ENCODE data around the gene SH3GL1. TPM values are rescaled to one million over a fixed set of nuclear protein-coding genes. Genes with fewer than 3 reads are reported as not detected.
A peak's percentile ranks its signal among the peaks of the same experiment; 100 is the strongest.

The SH3GL1 gene
- total and polyA plus RNA-seq, 2 experiments from 2014 or later = 81.7 to 114 TPM

DNA sequence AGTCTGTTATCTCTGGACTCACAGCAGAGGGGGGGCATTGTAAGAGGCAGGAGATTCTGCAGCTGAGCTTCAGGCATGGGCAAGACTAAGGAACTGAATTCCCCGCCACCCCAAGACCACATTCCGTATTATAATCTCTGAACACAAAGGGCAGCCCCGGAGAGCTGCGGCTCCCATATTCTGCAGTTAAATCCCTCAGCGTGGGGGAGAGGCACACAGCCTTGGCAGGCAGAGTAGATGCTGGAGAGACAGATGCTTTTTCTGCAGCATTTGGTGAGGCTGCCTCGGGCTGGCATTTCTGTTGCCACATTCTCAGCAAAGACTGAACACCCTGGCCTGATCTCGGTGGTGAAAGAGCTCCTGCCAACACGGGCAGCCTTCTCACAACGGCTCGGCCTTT is 15.0 kb upstream of the SH3GL1 start:
- TF ChIP-seq, protein P1, sequence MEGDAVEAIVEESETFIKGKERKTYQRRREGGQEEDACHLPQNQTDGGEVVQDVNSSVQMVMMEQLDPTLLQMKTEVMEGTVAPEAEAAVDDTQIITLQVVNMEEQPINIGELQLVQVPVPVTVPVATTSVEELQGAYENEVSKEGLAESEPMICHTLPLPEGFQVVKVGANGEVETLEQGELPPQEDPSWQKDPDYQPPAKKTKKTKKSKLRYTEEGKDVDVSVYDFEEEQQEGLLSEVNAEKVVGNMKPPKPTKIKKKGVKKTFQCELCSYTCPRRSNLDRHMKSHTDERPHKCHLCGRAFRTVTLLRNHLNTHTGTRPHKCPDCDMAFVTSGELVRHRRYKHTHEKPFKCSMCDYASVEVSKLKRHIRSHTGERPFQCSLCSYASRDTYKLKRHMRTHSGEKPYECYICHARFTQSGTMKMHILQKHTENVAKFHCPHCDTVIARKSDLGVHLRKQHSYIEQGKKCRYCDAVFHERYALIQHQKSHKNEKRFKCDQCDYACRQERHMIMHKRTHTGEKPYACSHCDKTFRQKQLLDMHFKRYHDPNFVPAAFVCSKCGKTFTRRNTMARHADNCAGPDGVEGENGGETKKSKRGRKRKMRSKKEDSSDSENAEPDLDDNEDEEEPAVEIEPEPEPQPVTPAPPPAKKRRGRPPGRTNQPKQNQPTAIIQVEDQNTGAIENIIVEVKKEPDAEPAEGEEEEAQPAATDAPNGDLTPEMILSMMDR (IDR thresholded peaks at IDR 0.05; ENCODE audit: poor library complexity) = no peak
- TF ChIP-seq EZH2 (IDR thresholded peaks at IDR 0.05; ENCODE audit: borderline replicate concordance) (no peak), EZH2phosphoT487 (IDR thresholded peaks at IDR 0.05; ENCODE audit: low read depth, severe bottlenecking, unreplicated experiment) (no peak)
- no peaks in the 10 kb centered on the region for H4K20me1 ChIP-seq (ENCODE audit: insufficient read depth, poor library complexity, severe bottlenecking)
- H3K36me3 ChIP-seq (replicated peaks; ENCODE audit: insufficient read depth, low read depth) = no peaks in the 10 kb centered on the region
- no peak overlapping the region for H3K4me3 ChIP-seq
- H2AFZ ChIP-seq = peak overlapping the region; percentile 13
- H3K79me2 ChIP-seq = peaks cover 12% of the 10 kb centered on the region
- H3K9me2 ChIP-seq (replicated peaks; ENCODE audit: insufficient read depth) = no peaks in the 10 kb centered on the region
- DNase-seq (ENCODE audit: low spot score) = no peak
- peaks cover 15% of the 10 kb centered on the region for H3K4me1 ChIP-seq (ENCODE audit: insufficient read depth)
- H3K27me3 ChIP-seq = no peaks in the 10 kb centered on the region
- peak overlapping the region; percentile 50 for H3K27ac ChIP-seq
- peak overlapping the region; percentile 67 for H3K4me2 ChIP-seq
- 51% methylated on average over 10 of the region's 10 CpGs for WGBS (ENCODE audit: low lambda C conversion rate, missing lambda C conversion rate)
- no peaks in the 10 kb centered on the region for H3K9me3 ChIP-seq (ENCODE audit: low read depth)

DNA sequence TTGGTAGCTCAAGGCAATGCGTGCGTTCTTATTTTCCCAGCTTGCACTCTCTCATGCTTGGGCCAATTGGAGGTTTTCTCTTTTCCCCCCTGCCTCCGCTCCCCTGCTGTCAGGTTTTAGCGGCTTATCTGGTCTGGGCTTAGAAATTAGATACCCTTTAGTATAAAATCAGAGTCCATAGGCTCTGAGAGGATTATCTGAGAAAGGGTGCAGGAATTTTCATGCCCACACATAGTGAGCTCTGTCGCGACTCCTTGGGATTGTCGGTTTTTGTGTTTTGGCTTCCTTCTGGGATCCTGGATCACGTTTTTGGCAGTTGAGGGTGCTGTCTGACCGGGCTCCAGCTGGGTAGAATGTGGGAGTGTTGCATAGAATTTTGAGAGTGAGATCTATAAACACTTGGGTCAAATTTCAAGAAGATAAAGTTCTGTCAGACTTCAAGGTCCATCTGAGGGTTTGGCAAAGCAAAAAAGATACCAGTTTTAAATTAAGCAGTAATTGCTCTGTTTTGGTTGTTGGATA is 14.5 kb upstream of the SH3GL1 start:
- Histone ChIP-seq H3K9me2 (replicated peaks; ENCODE audit: insufficient read depth) (no peaks in the 10 kb centered on the region), H3K36me3 (replicated peaks; ENCODE audit: insufficient read depth, low read depth) (no peaks in the 10 kb centered on the region), H2AFZ (peak overlapping the region; percentile 13), H3K4me2 (peak overlapping the region; percentile 67), H3K79me2 (peaks cover 12% of the 10 kb centered on the region), H3K27ac (peak overlapping the region; percentile 50), H3K4me3 (no peak overlapping the region), H4K20me1 (ENCODE audit: insufficient read depth, poor library complexity, severe bottlenecking) (no peaks in the 10 kb centered on the region), H3K27me3 (no peaks in the 10 kb centered on the region), H3K4me1 (ENCODE audit: insufficient read depth) (peaks cover 15% of the 10 kb centered on the region), H3K9me3 (ENCODE audit: low read depth) (no peaks in the 10 kb centered on the region)
- 42% methylated on average over 9 of the region's 9 CpGs for WGBS (ENCODE audit: low lambda C conversion rate, missing lambda C conversion rate)
- DNase-seq (ENCODE audit: low spot score) = no peak
- TF ChIP-seq EZH2 (IDR thresholded peaks at IDR 0.05; ENCODE audit: borderline replicate concordance) = no peak
- TF ChIP-seq, protein P1 (IDR thresholded peaks at IDR 0.05; ENCODE audit: poor library complexity) = no peak
- TF ChIP-seq EZH2phosphoT487 (IDR thresholded peaks at IDR 0.05; ENCODE audit: low read depth, severe bottlenecking, unreplicated experiment) = no peak

DNA sequence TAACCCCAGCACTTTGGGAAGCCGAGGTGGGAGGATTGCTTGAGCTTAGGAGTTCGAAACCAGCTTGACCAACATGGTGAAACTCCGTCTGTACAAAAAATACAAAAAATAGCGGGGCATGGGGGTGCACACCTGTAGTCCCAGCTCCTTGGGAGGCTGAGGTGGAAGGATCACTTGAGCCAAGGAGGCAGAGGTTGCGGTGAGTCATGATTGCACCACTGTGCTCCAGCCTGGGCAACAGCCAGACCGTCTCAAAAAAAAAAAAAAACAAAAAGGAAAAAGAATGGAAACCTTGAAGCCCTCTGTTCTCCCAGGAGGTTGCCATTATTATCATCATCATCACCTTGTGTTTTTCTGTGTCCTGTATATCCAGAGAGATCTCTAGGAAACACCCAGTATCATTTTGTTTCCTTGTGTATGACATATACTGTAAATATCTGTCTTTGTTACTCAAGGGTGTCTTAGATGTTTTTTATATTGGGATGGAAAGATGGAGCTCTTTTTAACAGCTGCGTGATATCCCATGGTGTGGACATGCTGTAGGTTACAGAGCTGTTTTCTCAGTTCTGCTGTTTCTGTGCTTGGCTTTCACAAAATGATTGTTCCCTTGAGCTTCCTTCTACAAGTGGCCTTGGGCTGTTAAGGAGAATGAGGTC is 13.9 kb upstream of the SH3GL1 start:
- peak overlapping the region; percentile 67 for H3K4me2 ChIP-seq
- TF ChIP-seq EZH2 (IDR thresholded peaks at IDR 0.05; ENCODE audit: borderline replicate concordance) = no peak
- TF ChIP-seq, protein P1 (IDR thresholded peaks at IDR 0.05; ENCODE audit: poor library complexity) = no peak
- no peak for TF ChIP-seq EZH2phosphoT487 (IDR thresholded peaks at IDR 0.05; ENCODE audit: low read depth, severe bottlenecking, unreplicated experiment)
- no peaks in the 10 kb centered on the region for H3K9me2 ChIP-seq (replicated peaks; ENCODE audit: insufficient read depth)
- H3K9me3 ChIP-seq (ENCODE audit: low read depth) = no peaks in the 10 kb centered on the region
- no peak overlapping the region for H3K4me3 ChIP-seq
- H3K27me3 ChIP-seq = no peaks in the 10 kb centered on the region
- no peaks in the 10 kb centered on the region for H4K20me1 ChIP-seq (ENCODE audit: insufficient read depth, poor library complexity, severe bottlenecking)
- H3K36me3 ChIP-seq (replicated peaks; ENCODE audit: insufficient read depth, low read depth) = no peaks in the 10 kb centered on the region
- peak overlapping the region; percentile 50 for H3K27ac ChIP-seq
- H2AFZ ChIP-seq = peak overlapping the region; percentile 13
- 92% methylated on average over 7 of the region's 7 CpGs for WGBS (ENCODE audit: low lambda C conversion rate, missing lambda C conversion rate)
- DNase-seq (ENCODE audit: low spot score) = no peak
- H3K4me1 ChIP-seq (ENCODE audit: insufficient read depth) = peaks cover 15% of the 10 kb centered on the region
- H3K79me2 ChIP-seq = peaks cover 12% of the 10 kb centered on the region

All from hepatocyte (in vitro differentiated cells).